HepG2 (cell line): Measurements from ENCODE around the gene NPNT. TPM values are rescaled to one million over a fixed set of nuclear protein-coding genes. Genes with fewer than 3 reads are reported as not detected.

Experiments used
- ATAC-seq: fragments of 200-7000 bp; cut with Tn5 transposase; 3 replicates; pipeline ENCODE4 v1.9.1; 2020; ENCODE audit warnings: mild to moderate bottlenecking, moderate library complexity
- BruUV-seq: library from RNA; stranded (reverse); fragments of 400-500 nt; replicated peaks from 2 replicates; lab custom pipeline; 2021; lab: Mats Ljungman, UMichigan
- CTCF ChIA-PET: fragments of 300-600 bp; formaldehyde crosslinking; extraction: SDS; loops from one replicate; lab custom pipeline; 2021; ENCODE audit warnings: low total read pairs, inconsistent platforms, low intra/inter-chr PET ratio; lab: Yijun Ruan, JAX
- POLR2A ChIA-PET: fragments of 350-600 bp; sonication (Branson Sonifier 250); formaldehyde crosslinking; loops from one replicate; lab custom pipeline; 2020; ENCODE audit warnings: antibody characterized with exemption, inconsistent platforms; lab: Yijun Ruan, JAX
- DNase-seq: peaks from one replicate; pipeline ENCODE4 v3.0.0-alpha.2; 2015; ENCODE audit warnings: low spot score
- FAIRE-seq: peaks from 3 replicates; lab custom pipeline; 2011; peaks lifted over from hg19 to GRCh38; lab: Jason Lieb, UNC
- H2AFZ ChIP-seq: one replicate; pipeline ENCODE4 v1.6.1; 2011; ENCODE audit warnings: low read length, inconsistent platforms
- H3K27ac ChIP-seq: fragments of 300-600 bp; 3 replicates; pipeline ENCODE4 v1.8.0; 2011; ENCODE audit warnings: mixed run types, mild to moderate bottlenecking, mixed read lengths, low read length, inconsistent platforms; ENCODE audit not compliant: insufficient read depth; ENCODE audit errors: extremely low read length
- H3K27me3 ChIP-seq, 2 experiments: fragments of 200-600 bp in 1 of 2; 2 replicates in 1 of 2; 3 replicates in 1 of 2; pipeline versions ENCODE4 v1.6.0 to v1.8.0; 2011; ENCODE audit warnings: low read length in 2 of 2, mild to moderate bottlenecking in 2 of 2, moderate library complexity in 2 of 2, inconsistent platforms in 1 of 2; ENCODE audit not compliant: insufficient read depth in 2 of 2, control insufficient read depth in 1 of 2
- H3K36me3 ChIP-seq, 2 experiments: fragments of 200-600 bp in 1 of 2; replicated peaks in 1 of 2; 2 replicates in 1 of 2; 3 replicates in 1 of 2; pipeline versions ENCODE4 v1.5.1 to v1.8.0; 2011; ENCODE audit warnings: low read length in 2 of 2, inconsistent platforms in 1 of 2; ENCODE audit not compliant: insufficient read depth in 2 of 2, control insufficient read depth in 1 of 2
- H3K4me1 ChIP-seq: 2 replicates; pipeline ENCODE4 v1.5.1; 2012; ENCODE audit warnings: low read length, inconsistent platforms; ENCODE audit not compliant: insufficient read depth
- H3K4me2 ChIP-seq: 2 replicates; pipeline ENCODE4 v1.6.0; 2011; ENCODE audit warnings: low read depth, low read length, inconsistent platforms
- H3K4me3 ChIP-seq, 3 experiments: fragments of 200-600 bp in 1 of 3; sonication (generic), shearing (Covaris generic) in 1 of 3; replicated peaks in 1 of 3; 2 replicates each; pipeline ENCODE4 v1.5.1; 2011 to 2016; ENCODE audit warnings: low read length in 3 of 3, inconsistent platforms in 2 of 3, low read depth in 2 of 3, mild to moderate bottlenecking in 2 of 3, control low read depth in 1 of 3, mixed read lengths in 1 of 3; ENCODE audit not compliant: insufficient read depth in 1 of 3
- H3K79me2 ChIP-seq: one replicate; pipeline ENCODE4 v1.6.1; 2011; ENCODE audit warnings: low read length, inconsistent platforms; ENCODE audit not compliant: insufficient read depth
- H3K9ac ChIP-seq: 2 replicates; pipeline ENCODE4 v1.6.0; 2011; ENCODE audit warnings: mild to moderate bottlenecking, low read depth, low read length, inconsistent platforms; ENCODE audit not compliant: insufficient read depth
- H3K9me3 ChIP-seq: 2 replicates; pipeline ENCODE4 v1.5.1; 2012; ENCODE audit warnings: mild to moderate bottlenecking, low read length
- H4K20me1 ChIP-seq: 2 replicates; pipeline ENCODE4 v1.6.0; 2011; ENCODE audit warnings: inconsistent platforms, mild to moderate bottlenecking, low read length, moderate library complexity; ENCODE audit not compliant: insufficient read depth
- CCDC6 ChIP-seq: sonication (generic); formaldehyde crosslinking; IDR thresholded peaks from 2 replicates; pipeline ENCODE4 v1.8.1; 2022; ENCODE audit warnings: mild to moderate bottlenecking, missing genetic modification reagents, moderate library complexity
- E2F5 ChIP-seq: sonication (generic); formaldehyde crosslinking; conservative IDR thresholded peaks from 2 replicates; pipeline ENCODE4 v1.4.0; 2020; ENCODE audit warnings: missing genetic modification reagents
- EZH2 ChIP-seq: conservative IDR thresholded peaks from 2 replicates; pipeline ENCODE4 v1.6.1; 2012; ENCODE audit warnings: mild to moderate bottlenecking, low read depth, low read length, moderate library complexity
- FOSL2 ChIP-seq: sonication (generic); formaldehyde crosslinking; IDR thresholded peaks from 2 replicates; pipeline ENCODE4 v1.4.0; 2020; ENCODE audit warnings: missing genetic modification reagents
- IRX3 ChIP-seq: sonication (generic); formaldehyde crosslinking; IDR thresholded peaks from 2 replicates; pipeline ENCODE4 v1.8.1; 2023; ENCODE audit warnings: mild to moderate bottlenecking, low read depth, missing genetic modification reagents, borderline replicate concordance
- LCORL ChIP-seq, 2 experiments: fragments of 450-650 bp in 1 of 2; sonication (generic) in 1 of 2; formaldehyde crosslinking in 1 of 2; IDR thresholded peaks; 2 replicates each; pipeline versions ENCODE4 v1.5.0 to v1.6.1; 2017 to 2020; ENCODE audit warnings: antibody characterized with exemption in 1 of 2, missing genetic modification reagents in 1 of 2
- RARA ChIP-seq: IDR thresholded peaks from 2 replicates; pipeline ENCODE4 v1.6.1; 2016; ENCODE audit warnings: missing genetic modification reagents, missing compliant biosample characterization
- SP140L ChIP-seq: sonication (generic); formaldehyde crosslinking; IDR thresholded peaks from 2 replicates; pipeline ENCODE4 v1.4.0; 2020; ENCODE audit warnings: missing genetic modification reagents, borderline replicate concordance
- SRY ChIP-seq: sonication (generic); formaldehyde crosslinking; IDR thresholded peaks from 2 replicates; pipeline ENCODE4 v1.8.0; 2022; ENCODE audit warnings: mild to moderate bottlenecking, missing genetic modification reagents
- TFDP1 ChIP-seq: IDR thresholded peaks from 2 replicates; pipeline ENCODE4 v1.6.1; 2016; ENCODE audit warnings: missing compliant biosample characterization, missing genetic modification reagents, borderline replicate concordance
- TRAFD1 ChIP-seq: sonication (generic); formaldehyde crosslinking; IDR thresholded peaks from 2 replicates; pipeline ENCODE4 v1.5.1; 2020; ENCODE audit warnings: missing genetic modification reagents, mild to moderate bottlenecking, borderline replicate concordance
- WIZ ChIP-seq: sonication (generic); formaldehyde crosslinking; IDR thresholded peaks from 2 replicates; pipeline ENCODE4 v1.5.1; 2020; ENCODE audit warnings: mild to moderate bottlenecking, missing genetic modification reagents
- ZKSCAN8 ChIP-seq: IDR thresholded peaks from 2 replicates; pipeline ENCODE4 v1.6.1; 2016; ENCODE audit warnings: borderline replicate concordance, missing genetic modification reagents, missing compliant biosample characterization
- ZNF138 ChIP-seq: sonication (generic); formaldehyde crosslinking; IDR thresholded peaks from 2 replicates; pipeline ENCODE4 v1.5.0; 2020; ENCODE audit warnings: mild to moderate bottlenecking, low read depth, missing genetic modification reagents
- ZNF512B ChIP-seq: sonication (generic); formaldehyde crosslinking; IDR thresholded peaks from 2 replicates; pipeline ENCODE4 v1.5.1; 2020; ENCODE audit warnings: missing genetic modification reagents, mild to moderate bottlenecking, borderline replicate concordance
- ZNF800 ChIP-seq: sonication (generic); formaldehyde crosslinking; IDR thresholded peaks from 2 replicates; pipeline ENCODE4 v1.4.0; 2020; ENCODE audit warnings: missing genetic modification reagents
- WGBS: methylation state at CpG from one replicate; pipeline ENCODE4 v1.1.6; 2017; ENCODE audit warnings: low lambda C conversion rate; 5-methylcytosine and 5-hydroxymethylcytosine counted together
- in situ Hi-C: cut with HindIII; loops from 2 replicates; pipeline ENCODE4 v1.10.0; 2017; ENCODE audit warnings: low pct_unique_long_range_greater_than_20kb; ENCODE audit not compliant: extremely low pct_ligation_motif_present
- intact Hi-C: fragments of 100-400 bp; cut with micrococcal nuclease; formaldehyde crosslinking; loops from one replicate; pipeline ENCODE4 v1.10.0; 2022; ENCODE audit not compliant: unreplicated experiment
- polyA plus RNA-seq, 8 experiments: library from polyadenylated mRNA; depleted of rRNA in 3 of 8; stranded (reverse) in 7 of 8; unstranded in 1 of 8; fragments of >200 nt; fragmentation: Illumina TruSeq in 4 of 8; extraction: Trizol in 4 of 8; gene quantifications; 2 replicates each; pipeline versions ENCODE4 v1.2.1 to v1.2.3, GENCODE V29; 2011 to 2016; ENCODE audit warnings: low read depth in 4 of 8, missing spikeins in 1 of 8, mixed read lengths in 1 of 8; ENCODE audit not compliant: insufficient read depth in 1 of 8
- total RNA-seq, 5 experiments: library from RNA; depleted of rRNA; stranded (reverse); fragments of >200 nt; fragmentation: Illumina TruSeq; extraction: Trizol; gene quantifications; 2 replicates each; pipeline ENCODE4 v1.2.3, GENCODE V29; 2016; ENCODE audit warnings: low read depth in 1 of 5

Gene NPNT
- total and polyA plus RNA-seq, 2 of the 13 experiments (the other 11 are each of a cell fraction or from before 2014, with no cell fraction given): 1.1 to 19.1 TPM

GRCh38 chr4:105896461-105896942, 1.2 kb downstream of the NPNT start:
- POLR2A ChIA-PET: no interaction called here
- H3K4me3 ChIP-seq: peak overlapping the region; percentile 58 to 75 (median 65)
- CTCF ChIA-PET: no interaction called here
- DNase-seq (no peak), FAIRE-seq (no peak), ATAC-seq (no peak)
- no peaks in the 10 kb centered on the region; the same call in 1 of the 2 replicates for H4K20me1 ChIP-seq
- H3K4me2 ChIP-seq: peak overlapping the region; percentile 86
- no peak overlapping the region for H2AFZ ChIP-seq
- 6% methylated on average over 16 of the region's 22 CpGs for WGBS
- H3K4me1 ChIP-seq: peaks cover 44% of the 10 kb centered on the region
- no peak overlapping the region for H3K27ac ChIP-seq
- H3K9ac ChIP-seq: no peak overlapping the region
- H3K79me2 ChIP-seq: no peaks in the 10 kb centered on the region
- H3K27me3 ChIP-seq: peaks cover 0 to 34% of the 10 kb centered on the region in 2 experiments; a peak in 2 of 5 replicates
- in situ Hi-C loops: no loop called here
- no TSS peak for BruUV-seq
- intact Hi-C loops: loop anchor here (5.0 to 10.0 kb wide), 3 partner anchors 192 to 308 kb away; partner anchors contain the start of genes GSTCD and INTS12
- no peaks in the 10 kb centered on the region for H3K36me3 ChIP-seq
- H3K9me3 ChIP-seq: no peaks in the 10 kb centered on the region
- TF ChIP-seq SRY (CRISPR knock-in tag) (no peak), ZNF138 (CRISPR knock-in tag) (no peak), ZKSCAN8 (CRISPR knock-in tag) (no peak), CCDC6 (CRISPR knock-in tag) (no peak), RARA (CRISPR knock-in tag) (no peak), EZH2 (peak; percentile 80; the same call in 1 of the 2 replicates), WIZ (CRISPR knock-in tag) (no peak), SP140L (CRISPR knock-in tag) (no peak), LCORL (IDR thresholded peaks at IDR 0.05) (no peak), LCORL (CRISPR knock-in tag; IDR thresholded peaks at IDR 0.05) (no peak), E2F5 (CRISPR knock-in tag) (no peak), FOSL2 (CRISPR knock-in tag) (no peak), TRAFD1 (no peak), IRX3 (no peak), ZNF512B (CRISPR knock-in tag) (peak; percentile 53; the same call in 1 of the 2 replicates), ZNF800 (CRISPR knock-in tag) (no peak), TFDP1 (CRISPR knock-in tag) (no peak)
